ENCODE measurements around the gene MIB2.
"Not testable (repeated sequence)": the region's sequence is repeated elsewhere in the genome, so short reads cannot be mapped to it uniquely, and the experiment has no call there.

DNA sequence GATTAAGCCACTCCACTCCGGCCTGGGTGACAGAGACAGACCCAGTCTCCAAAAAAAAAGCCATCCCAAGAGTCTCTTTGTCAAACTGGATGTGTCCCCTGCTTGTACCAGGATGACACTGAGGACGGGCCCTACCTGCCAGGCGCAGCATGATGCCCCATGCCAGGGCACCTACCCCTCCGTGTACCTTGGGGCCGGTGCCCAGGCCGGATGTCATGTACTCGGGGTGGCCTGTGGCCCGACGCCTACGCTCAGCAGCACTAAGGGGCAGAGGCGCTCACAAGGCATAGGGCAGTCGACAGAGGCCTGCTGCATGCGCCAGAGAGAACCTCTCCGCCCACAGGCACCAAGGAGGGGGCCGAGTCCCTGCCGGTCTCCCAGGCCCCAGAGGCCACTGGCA lies 24.1 kb downstream of the MIB2 start:
- not testable (repeated sequence) for TF ChIP-seq CTCF, POLR2A, EP300 (IDR thresholded peaks at IDR 0.05)

All from stomach (tissue), 4 donors.